IMR-90 (cell line): ENCODE data around the gene SUGCT. TPM values are rescaled to one million over a fixed set of nuclear protein-coding genes. Genes with fewer than 3 reads are reported as not detected.

Source experiments
- ATAC-seq: fragments of 200-7000 bp; cut with Tn5 transposase; 2 replicates; pipeline ENCODE4 v1.9.1; 2020; ENCODE audit warnings: low read depth, mild to moderate bottlenecking, moderate library complexity
- BruUV-seq: library from RNA; stranded (reverse); fragments of 400-500 nt; replicated peaks from 2 replicates; lab custom pipeline; 2021; lab: Mats Ljungman, UMichigan
- CTCF ChIA-PET: fragments of 300-600 bp; formaldehyde crosslinking; extraction: SDS; loops from one replicate; lab custom pipeline; 2021; ENCODE audit warnings: antibody characterized with exemption; lab: Yijun Ruan, JAX
- POLR2A ChIA-PET: fragments of 300-600 bp; sonication (Branson Sonifier 250); formaldehyde crosslinking; loops from one replicate; lab custom pipeline; 2022; ENCODE audit warnings: antibody characterized with exemption; ENCODE audit not compliant: unreplicated experiment; lab: Charles Lee
- DNase-seq: peaks from one replicate; pipeline ENCODE4 v3.0.0; 2013
- H2AFZ ChIP-seq: replicated peaks from 2 replicates; pipeline ENCODE3; 2013; ENCODE audit warnings: low read length, mild to moderate bottlenecking; ENCODE audit not compliant: poor library complexity
- H2AK5ac ChIP-seq: 2 replicates; pipeline ENCODE4 v1.6.1; 2013; ENCODE audit warnings: low read depth, low read length, inconsistent platforms
- H2AK9ac ChIP-seq: replicated peaks from 2 replicates; pipeline ENCODE3; 2013; ENCODE audit warnings: mild to moderate bottlenecking, low read depth, low read length, moderate library complexity; ENCODE audit not compliant: poor library complexity
- H2BK120ac ChIP-seq: 2 replicates; pipeline ENCODE4 v1.6.1; 2013; ENCODE audit warnings: low read depth, low read length, inconsistent platforms
- H2BK15ac ChIP-seq: 3 replicates; pipeline ENCODE4 v1.6.1; 2013; ENCODE audit warnings: low read depth, low read length, inconsistent platforms
- H2BK20ac ChIP-seq: 2 replicates; pipeline ENCODE4 v1.6.1; 2013; ENCODE audit warnings: low read depth, mild to moderate bottlenecking, inconsistent platforms, low read length, moderate library complexity
- H2BK5ac ChIP-seq: 2 replicates; pipeline ENCODE4 v1.6.1; 2013; ENCODE audit warnings: mild to moderate bottlenecking, low read depth, low read length, inconsistent platforms; ENCODE audit not compliant: poor library complexity, severe bottlenecking
- H3K14ac ChIP-seq: replicated peaks from 2 replicates; pipeline ENCODE4 v1.6.1; 2013; ENCODE audit warnings: low read depth, low read length, inconsistent platforms
- H3K18ac ChIP-seq: 2 replicates; pipeline ENCODE4 v1.6.1; 2013; ENCODE audit warnings: low read depth, low read length, control low read depth
- H3K23ac ChIP-seq: 2 replicates; pipeline ENCODE4 v1.6.1; 2013; ENCODE audit warnings: low read depth, low read length, inconsistent platforms
- H3K27ac ChIP-seq: 2 replicates; pipeline ENCODE4 v1.5.1; 2013; ENCODE audit warnings: mild to moderate bottlenecking, control low read depth, low read length; ENCODE audit not compliant: insufficient read depth
- H3K27me3 ChIP-seq: 2 replicates; pipeline ENCODE4 v1.6.1; 2013; ENCODE audit warnings: low read length; ENCODE audit not compliant: control insufficient read depth, insufficient read depth
- H3K36me3 ChIP-seq: 2 replicates; pipeline ENCODE4 v1.6.1; 2013; ENCODE audit warnings: low read length, mixed read lengths; ENCODE audit not compliant: control insufficient read depth, insufficient read depth
- H3K4ac ChIP-seq: 2 replicates; pipeline ENCODE4 v1.6.1; 2013; ENCODE audit warnings: low read depth, low read length, inconsistent platforms
- H3K4me1 ChIP-seq: 2 replicates; pipeline ENCODE4 v1.6.1; 2013; ENCODE audit warnings: low read length, mixed read lengths; ENCODE audit not compliant: control insufficient read depth, insufficient read depth
- H3K4me2 ChIP-seq: 2 replicates; pipeline ENCODE4 v1.6.1; 2013; ENCODE audit warnings: low read depth, mild to moderate bottlenecking, control low read depth, low read length, moderate library complexity
- H3K4me3 ChIP-seq: 2 replicates; pipeline ENCODE4 v1.5.1; 2013; ENCODE audit warnings: low read depth, mild to moderate bottlenecking, control low read depth, low read length, moderate library complexity; ENCODE audit not compliant: insufficient read depth
- H3K56ac ChIP-seq: 2 replicates; pipeline ENCODE4 v1.6.1; 2013; ENCODE audit warnings: low read length, inconsistent platforms; ENCODE audit not compliant: insufficient read depth; ENCODE audit errors: extremely low read depth
- H3K79me1 ChIP-seq, 2 experiments: 2 replicates each; pipeline ENCODE4 v1.6.1; 2013; ENCODE audit warnings: low read length in 2 of 2, inconsistent platforms in 1 of 2, low read depth in 1 of 2
- H3K9ac ChIP-seq: 2 replicates; pipeline ENCODE4 v1.6.1; 2013; ENCODE audit warnings: low read depth, low read length, control low read depth
- H3K9me1 ChIP-seq: 2 replicates; pipeline ENCODE4 v1.6.1; 2013; ENCODE audit warnings: low read length, inconsistent platforms; ENCODE audit not compliant: insufficient read depth
- H3K9me3 ChIP-seq: 2 replicates; pipeline ENCODE4 v1.6.1; 2013; ENCODE audit warnings: low read length; ENCODE audit not compliant: control insufficient read depth, insufficient read depth
- H4K20me1 ChIP-seq: 2 replicates; pipeline ENCODE4 v1.6.1; 2013; ENCODE audit warnings: low read length, inconsistent platforms; ENCODE audit not compliant: insufficient read depth
- H4K5ac ChIP-seq: 2 replicates; pipeline ENCODE4 v1.6.1; 2013; ENCODE audit warnings: mild to moderate bottlenecking, low read depth, low read length, control low read depth
- H4K8ac ChIP-seq, 2 experiments: 2 replicates each; pipeline ENCODE4 v1.6.1; 2013; ENCODE audit warnings: low read depth in 2 of 2, low read length in 2 of 2, control low read depth in 1 of 2, inconsistent platforms in 1 of 2
- H4K91ac ChIP-seq: 2 replicates; pipeline ENCODE4 v1.6.1; 2013; ENCODE audit warnings: low read depth, low read length, inconsistent platforms; ENCODE audit not compliant: insufficient read depth
- BHLHE40 ChIP-seq: fragments of 150-350 bp; IDR thresholded peaks from 2 replicates; pipeline ENCODE4 v1.6.1; 2016; ENCODE audit warnings: mild to moderate bottlenecking, low read depth, low read length
- CTCF ChIP-seq: conservative IDR thresholded peaks from 2 replicates; pipeline ENCODE4 v1.5.1; 2012; ENCODE audit warnings: mild to moderate bottlenecking, low read depth, low read length, improper control_type of control experiment
- FOS ChIP-seq: fragments of 150-350 bp; IDR thresholded peaks from 2 replicates; pipeline ENCODE4 v1.6.1; 2016; ENCODE audit warnings: low read depth, low read length
- MAFK ChIP-seq: IDR thresholded peaks from 2 replicates; pipeline ENCODE4 v1.6.1; 2012; ENCODE audit warnings: low read depth, low read length, improper control_type of control experiment
- MAZ ChIP-seq: IDR thresholded peaks from 2 replicates; pipeline ENCODE4 v1.6.1; 2012; ENCODE audit warnings: low read depth, mild to moderate bottlenecking, low read length, improper control_type of control experiment, moderate library complexity, borderline replicate concordance
- MXI1 ChIP-seq: IDR thresholded peaks from 2 replicates; pipeline ENCODE4 v1.6.1; 2012; ENCODE audit warnings: low read depth, mild to moderate bottlenecking, low read length, moderate library complexity, borderline replicate concordance
- NFE2L2 ChIP-seq: fragments of 150-350 bp; IDR thresholded peaks from 2 replicates; pipeline ENCODE4 v1.6.1; 2016; ENCODE audit warnings: low read depth, mild to moderate bottlenecking, low read length
- POLR2A ChIP-seq: IDR thresholded peaks from 2 replicates; pipeline ENCODE4 v1.6.1; 2012; ENCODE audit warnings: mild to moderate bottlenecking, low read depth, low read length
- USF2 ChIP-seq: fragments of 150-350 bp; IDR thresholded peaks from 2 replicates; pipeline ENCODE4 v1.6.1; 2017; ENCODE audit warnings: mild to moderate bottlenecking, antibody characterized with exemption, low read length, low read depth
- dilution Hi-C: fragments of 300-500 bp; cut with HindIII; formaldehyde crosslinking; loops from one replicate; pipeline ENCODE4 v1.14.3; 2018; ENCODE audit warnings: low sequenced_read_pairs; ENCODE audit not compliant: unreplicated experiment
- in situ Hi-C: fragments of 300-500 bp; cut with MboI; formaldehyde crosslinking; loops from 3 replicates; pipeline ENCODE4 v1.14.3; 2019; ENCODE audit warnings: low sequenced_read_pairs, inconsistent platforms, mixed read lengths
- intact Hi-C: fragments of 100-400 bp; cut with micrococcal nuclease; formaldehyde crosslinking; loops from 2 replicates; pipeline ENCODE4 v1.10.0; 2022
- polyA plus RNA-seq, 3 experiments: library from polyadenylated mRNA; depleted of rRNA; stranded (reverse); fragments of >200 nt; gene quantifications; 2 replicates each; pipeline ENCODE4 v1.2.3, GENCODE V29; 2012; ENCODE audit warnings: low replicate concordance in 1 of 3
- total RNA-seq: library from RNA; depleted of rRNA; stranded (reverse); fragments of >200 nt; gene quantifications from 2 replicates; pipeline ENCODE4 v1.2.3, GENCODE V29; 2012
- TF ChIP-seq, protein P1 (sequence below): fragments of 150-350 bp; IDR thresholded peaks from 2 replicates; pipeline ENCODE4 v1.6.1; 2016; ENCODE audit warnings: low read depth, mild to moderate bottlenecking, low read length, moderate library complexity, borderline replicate concordance

SUGCT gene
- total and polyA plus RNA-seq, 2 of the 4 experiments (the other 2 are of a cell fraction), result 5.9 to 8.3 TPM

- H3K4me2 ChIP-seq, result no peak overlapping the region
- peak; percentile 62 for DNase-seq
- H3K79me1 ChIP-seq, result no peaks in the 10 kb centered on the region
- no peak overlapping the region for H3K4ac ChIP-seq
- H3K27ac ChIP-seq, result no peak overlapping the region
- in situ Hi-C loops, result no loop called here
- BruUV-seq, result no TSS peak
- no peak overlapping the region for H3K18ac ChIP-seq
- H4K91ac ChIP-seq, result no peak overlapping the region
- no peak overlapping the region for H4K8ac ChIP-seq
- no peak overlapping the region for H2BK20ac ChIP-seq
- no peaks in the 10 kb centered on the region for H3K9me3 ChIP-seq
- H3K36me3 ChIP-seq, result no peaks in the 10 kb centered on the region
- H3K14ac ChIP-seq, result no peak overlapping the region
- H2AFZ ChIP-seq, result no peak overlapping the region
- H3K4me1 ChIP-seq, result peaks cover 3% of the 10 kb centered on the region
- peak; percentile 66 for ATAC-seq
- intact Hi-C loops, result no loop called here
- H4K20me1 ChIP-seq, result no peaks in the 10 kb centered on the region
- no peak overlapping the region for H2BK5ac ChIP-seq
- no peaks in the 10 kb centered on the region for H3K9me1 ChIP-seq
- dilution Hi-C loops, result no loop called here
- no peak overlapping the region for H2AK9ac ChIP-seq
- H4K5ac ChIP-seq, result no peak overlapping the region
- no peak overlapping the region for H2BK120ac ChIP-seq
- H3K4me3 ChIP-seq, result no peak overlapping the region
- TF ChIP-seq, protein P1, sequence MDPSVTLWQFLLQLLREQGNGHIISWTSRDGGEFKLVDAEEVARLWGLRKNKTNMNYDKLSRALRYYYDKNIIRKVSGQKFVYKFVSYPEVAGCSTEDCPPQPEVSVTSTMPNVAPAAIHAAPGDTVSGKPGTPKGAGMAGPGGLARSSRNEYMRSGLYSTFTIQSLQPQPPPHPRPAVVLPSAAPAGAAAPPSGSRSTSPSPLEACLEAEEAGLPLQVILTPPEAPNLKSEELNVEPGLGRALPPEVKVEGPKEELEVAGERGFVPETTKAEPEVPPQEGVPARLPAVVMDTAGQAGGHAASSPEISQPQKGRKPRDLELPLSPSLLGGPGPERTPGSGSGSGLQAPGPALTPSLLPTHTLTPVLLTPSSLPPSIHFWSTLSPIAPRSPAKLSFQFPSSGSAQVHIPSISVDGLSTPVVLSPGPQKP, result no peak
- TF ChIP-seq POLR2A (no peak), CTCF (no peak), BHLHE40 (no peak), MAZ (no peak), MXI1 (no peak), FOS (no peak), USF2 (peak; percentile 44; the same call in 1 of the 2 replicates), NFE2L2 (no peak), MAFK (peak; percentile 90)
- no peak overlapping the region for H3K23ac ChIP-seq
- no peaks in the 10 kb centered on the region for H3K27me3 ChIP-seq
- ChIA-PET POLR2A (no interaction called here), CTCF (no interaction called here)
- H2AK5ac ChIP-seq, result no peak overlapping the region
- no peak overlapping the region for H2BK15ac ChIP-seq
- no peak overlapping the region for H3K56ac ChIP-seq
- no peak overlapping the region for H3K9ac ChIP-seq
Observed at GRCh38 chr7:40306596-40306995, 171.8 kb downstream of the SUGCT start.
